HG02981 (cell line): Measurements from ENCODE around the gene HLF.

Experiments
- ATAC-seq: cut with Tn5 transposase; IDR thresholded peaks from one replicate; pipeline ENCODE4 v1.9.1; 2021; ENCODE audit warnings: mild to moderate bottlenecking, moderate library complexity; ENCODE audit not compliant: unreplicated experiment

HLF gene

GRCh38 chr17:55346658-55347057, 81.9 kb downstream of the HLF start:
- no peak for ATAC-seq

GRCh38 chr17:55347341-55347740, 82.6 kb downstream of the HLF start:
- no peak for ATAC-seq

GRCh38 chr17:55348749-55349354, 84.1 kb downstream of the HLF start:
- peak; percentile 41 for ATAC-seq

- ATAC-seq, result no peak
Measured at GRCh38 chr17:55350825-55351205, 86.1 kb downstream of the HLF start.

- no peak for ATAC-seq
Measured at GRCh38 chr17:55351226-55351625, 86.5 kb downstream of the HLF start.

- no peak for ATAC-seq
Measured at GRCh38 chr17:55354010-55354409, 89.2 kb downstream of the HLF start.

- ATAC-seq, result no peak
Measured at GRCh38 chr17:55354941-55355340, 90.2 kb downstream of the HLF start.

- ATAC-seq, result peak; percentile 97
Measured at GRCh38 chr17:55356434-55357328, 91.9 kb downstream of the HLF start.

GRCh38 chr17:55360971-55361370, 96.2 kb downstream of the HLF start:
- no peak for ATAC-seq

- no peak for ATAC-seq
Measured at GRCh38 chr17:55363033-55363432, 98.3 kb downstream of the HLF start.

- ATAC-seq, result no peak
Measured at GRCh38 chr17:55366020-55366481, 101.3 kb downstream of the HLF start.

GRCh38 chr17:55368706-55369105, 103.9 kb downstream of the HLF start:
- ATAC-seq, result no peak
